Left renal cortex interstitium (tissue), 4 donors: ENCODE data around the gene TAAR9. TPM values are rescaled to one million over a fixed set of nuclear protein-coding genes. Genes with fewer than 3 reads are reported as not detected.
A peak's percentile ranks its signal among the peaks of the same experiment; 100 is the strongest.

ENCODE experiments used
- DNase-seq, 4 donors: peaks; one replicate each; pipeline ENCODE4 v3.0.0-alpha.2; 2013; ENCODE audit warnings: low read depth in 4 of 4, low spot score in 2 of 4, missing footprints in 1 of 4
- polyA plus RNA-seq, 4 donors: library from polyadenylated mRNA; unstranded; fragments of 120-200 nt; gene quantifications; one replicate each; pipeline ENCODE4 v1.2.1, GENCODE V29; 2013; ENCODE audit not compliant: insufficient read length in 4 of 4

TAAR9 gene, protein sequence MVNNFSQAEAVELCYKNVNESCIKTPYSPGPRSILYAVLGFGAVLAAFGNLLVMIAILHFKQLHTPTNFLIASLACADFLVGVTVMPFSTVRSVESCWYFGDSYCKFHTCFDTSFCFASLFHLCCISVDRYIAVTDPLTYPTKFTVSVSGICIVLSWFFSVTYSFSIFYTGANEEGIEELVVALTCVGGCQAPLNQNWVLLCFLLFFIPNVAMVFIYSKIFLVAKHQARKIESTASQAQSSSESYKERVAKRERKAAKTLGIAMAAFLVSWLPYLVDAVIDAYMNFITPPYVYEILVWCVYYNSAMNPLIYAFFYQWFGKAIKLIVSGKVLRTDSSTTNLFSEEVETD
- polyA plus RNA-seq, result not detected

DNA sequence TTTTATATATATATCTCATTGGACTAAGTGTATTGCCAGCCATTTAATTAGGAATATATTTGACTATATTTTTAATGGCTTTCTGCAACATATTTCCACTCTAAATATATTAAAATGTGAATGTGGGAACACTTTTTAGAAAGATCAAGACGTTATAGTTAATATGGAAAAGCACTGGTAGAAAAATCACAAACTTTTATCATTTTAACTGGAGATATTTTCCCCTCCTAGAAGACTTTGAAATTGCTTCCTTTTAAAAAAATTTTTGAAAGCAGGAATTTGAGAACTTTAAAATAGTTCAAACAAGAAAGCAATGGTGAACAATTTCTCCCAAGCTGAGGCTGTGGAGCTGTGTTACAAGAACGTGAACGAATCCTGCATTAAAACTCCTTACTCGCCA is at the start of gene TAAR9:
Gene TAAR9, plus strand, starts transcription at position 301 of the 400 bp plus-strand sequence. Its CDS starts 13 bp downstream, at position 314.
- DNase-seq, result no peak

DNA sequence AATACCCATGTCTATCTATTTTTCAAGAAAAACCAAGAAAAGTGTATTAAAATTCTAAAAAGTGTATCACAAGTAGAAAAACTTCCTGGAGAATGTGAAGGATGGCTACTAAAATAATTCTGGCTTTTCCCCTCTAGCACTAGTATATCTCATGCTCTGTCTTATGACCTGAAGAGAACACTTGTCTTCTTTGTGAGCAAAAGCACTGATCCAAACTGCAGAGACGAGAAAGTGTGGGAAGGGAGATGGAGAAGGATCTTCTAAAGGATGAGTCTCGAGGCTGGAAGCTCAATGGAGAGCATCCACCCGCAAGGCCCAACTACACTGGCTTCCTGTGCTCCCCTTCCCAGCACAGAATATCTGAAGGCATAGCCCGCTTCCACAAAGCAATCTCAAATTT is 48.7 kb upstream of the TAAR9 start:
- DNase-seq, result no peak

- no peak for DNase-seq
Observed at GRCh38 chr6:132490024-132490423, 48.1 kb upstream of the TAAR9 start.

DNA sequence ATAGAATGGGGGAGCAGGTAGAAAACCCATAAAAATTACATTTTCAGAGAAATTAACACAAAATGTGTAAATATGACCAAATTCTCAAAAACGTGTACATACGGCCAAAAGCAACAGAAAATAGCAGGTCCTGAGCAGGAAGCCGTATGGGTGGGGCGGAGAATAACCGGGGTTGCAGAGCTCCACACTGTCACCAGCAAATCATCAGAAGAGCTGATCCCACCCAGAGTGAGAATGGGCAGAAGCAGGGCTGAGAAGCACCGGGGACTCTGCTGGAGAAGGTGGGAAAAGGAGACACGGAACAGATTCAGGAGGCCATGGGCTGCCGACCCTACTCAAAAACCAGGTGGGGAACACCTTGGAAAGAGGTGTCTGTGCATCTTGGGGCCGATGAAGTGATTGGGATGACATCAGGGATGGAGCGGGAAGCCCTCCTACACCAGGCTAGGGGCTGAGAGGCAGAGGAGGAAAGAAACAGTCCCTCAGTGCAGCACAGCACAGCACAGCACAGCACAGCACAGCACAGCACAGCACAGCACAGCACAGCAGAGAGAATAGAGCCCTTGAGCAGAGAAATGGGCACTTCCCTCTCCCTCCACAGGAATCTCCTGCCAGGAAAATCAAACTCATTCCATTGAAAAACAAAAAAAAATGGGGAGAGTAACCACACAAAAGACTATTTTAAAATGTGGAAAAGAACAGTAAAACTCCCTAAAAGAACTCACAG is 47.4 kb upstream of the TAAR9 start:
- no peak for DNase-seq

DNA sequence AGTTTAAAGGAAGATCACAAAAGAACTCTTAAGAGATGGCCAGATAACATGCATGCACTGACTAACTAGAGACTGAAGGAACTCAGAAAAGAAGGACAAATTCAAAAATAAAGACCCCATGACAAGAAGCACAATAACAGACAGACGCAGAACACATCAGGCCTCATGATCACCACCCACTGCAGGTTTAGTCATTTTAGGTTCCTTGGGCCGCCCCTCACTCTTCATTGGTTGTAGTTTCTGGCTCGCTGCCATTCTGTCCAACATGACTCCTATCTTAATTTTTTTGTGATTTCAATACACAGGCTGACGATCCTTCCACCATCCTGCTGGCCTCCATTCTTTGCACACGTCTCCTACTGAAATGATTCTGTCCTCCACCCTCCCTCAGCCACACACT is 46.8 kb upstream of the TAAR9 start:
- no peak for DNase-seq

- DNase-seq, result no peak
Observed at GRCh38 chr6:132491881-132492280, 46.2 kb upstream of the TAAR9 start.

DNA sequence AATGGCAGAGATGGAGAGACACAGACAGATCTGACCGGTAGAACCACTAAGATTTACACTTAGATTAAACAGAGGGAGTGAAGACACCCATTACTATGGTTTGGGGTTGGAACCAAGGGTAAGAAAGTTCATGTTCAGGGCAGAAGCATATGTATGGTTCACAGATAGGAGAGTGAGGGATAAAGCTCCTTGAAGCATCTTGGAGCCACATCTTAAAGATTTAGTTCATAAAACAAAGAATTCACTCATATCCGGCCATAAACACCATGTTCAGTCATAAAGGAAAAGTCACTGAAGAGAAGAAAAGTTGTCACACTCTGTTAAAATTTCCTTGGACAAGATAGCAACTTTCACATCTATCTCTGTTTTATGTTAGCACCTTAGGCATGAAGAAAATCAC is 43.1 kb upstream of the TAAR9 start:
- no peak for DNase-seq

DNA sequence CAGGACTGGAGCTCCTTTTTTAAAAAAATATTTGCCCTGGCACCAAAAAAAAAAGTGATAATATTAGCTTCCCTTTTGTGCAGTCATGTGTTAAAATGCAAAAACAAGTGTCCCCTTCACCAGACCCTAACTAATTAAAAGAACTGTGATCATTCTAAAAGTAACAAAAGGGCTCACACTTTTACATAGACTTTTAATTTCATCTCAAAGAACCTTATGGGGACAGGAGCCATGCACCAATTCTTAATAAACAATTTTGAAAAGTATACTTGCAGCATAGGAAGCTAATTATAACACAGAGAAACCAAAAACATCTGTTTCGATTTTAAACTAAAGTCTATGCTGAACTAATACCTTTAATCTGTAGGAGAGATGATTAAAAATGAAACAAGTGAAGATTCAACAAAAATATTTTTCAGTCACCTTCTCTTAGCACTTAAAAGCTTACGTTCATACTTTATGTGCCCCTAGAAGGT is 42.4 kb upstream of the TAAR9 start:
- DNase-seq, result no peak

DNA sequence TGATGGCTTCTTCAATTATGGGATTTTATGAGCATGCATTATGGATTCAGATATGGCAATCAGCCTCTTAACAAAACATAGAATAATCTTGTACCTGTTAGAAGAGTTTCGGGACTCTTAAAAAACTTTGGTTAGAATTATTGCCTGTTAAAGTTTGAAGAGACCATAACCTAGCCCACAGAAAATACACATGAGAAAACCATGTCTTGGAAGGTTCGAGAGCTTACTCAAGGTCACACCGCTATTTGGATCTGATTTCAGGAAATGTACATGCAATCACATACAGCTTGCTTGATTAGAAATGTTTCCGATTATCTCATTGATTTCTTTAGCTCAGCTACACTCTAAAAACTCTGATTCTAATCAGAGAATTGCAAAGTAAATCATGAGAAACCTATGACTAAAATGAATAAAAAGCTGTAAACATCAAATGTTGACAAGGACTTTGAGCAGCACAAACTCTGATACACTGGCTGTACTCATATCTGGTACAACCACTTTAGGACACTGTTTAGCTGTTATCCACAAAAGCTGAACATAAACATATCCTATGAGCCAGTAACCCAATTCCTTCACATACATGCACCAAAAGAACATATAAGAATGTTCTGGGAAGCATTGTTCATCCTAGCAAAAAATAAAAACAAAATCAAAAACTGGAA is 41.4 kb upstream of the TAAR9 start:
- DNase-seq, result no peak

DNA sequence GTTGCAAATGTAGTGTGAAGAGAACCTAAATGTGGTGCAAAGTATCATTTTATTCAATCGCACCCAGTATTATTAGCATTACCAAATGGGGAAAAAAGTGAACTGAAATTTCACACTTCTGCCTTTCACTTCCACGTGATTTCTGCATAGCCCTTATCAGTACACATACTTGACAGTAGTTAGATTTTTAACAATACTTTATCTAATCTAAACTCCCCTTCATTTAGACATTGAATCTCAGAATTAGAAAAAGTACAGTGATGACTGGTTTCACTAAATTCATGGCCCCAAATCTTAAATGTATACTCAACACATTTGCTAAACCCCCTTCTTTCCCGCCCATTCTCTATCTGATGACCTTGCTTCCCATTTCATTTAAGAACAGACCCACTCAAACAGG is 39.4 kb upstream of the TAAR9 start:
- no peak for DNase-seq

- DNase-seq, result no peak
Observed at GRCh38 chr6:132499757-132500156, 38.3 kb upstream of the TAAR9 start.

- no peak for DNase-seq
Observed at GRCh38 chr6:132504757-132505156, 33.3 kb upstream of the TAAR9 start.

DNA sequence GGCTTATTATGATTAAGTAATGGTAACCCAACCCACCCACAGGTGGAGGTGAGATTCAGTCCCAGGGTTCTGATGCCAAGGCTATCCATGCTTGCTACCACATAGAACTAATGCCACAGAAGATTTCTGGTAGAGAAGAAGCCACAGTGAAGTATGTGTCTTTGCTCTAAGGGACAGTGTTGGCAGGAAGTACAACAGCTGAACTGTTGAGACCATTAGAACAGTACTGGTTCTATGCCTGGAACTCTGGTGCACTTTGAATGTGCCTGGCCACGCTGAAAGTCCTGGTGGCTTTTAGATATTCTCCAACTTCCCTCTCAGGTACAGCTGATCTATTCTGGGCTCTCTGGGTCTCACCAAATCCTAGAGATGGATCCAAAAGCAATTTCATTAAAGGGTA is 32.9 kb upstream of the TAAR9 start:
- no peak for DNase-seq

GRCh38 chr6:132506461-132506860 is 31.6 kb upstream of the TAAR9 start:
- no peak for DNase-seq

DNA sequence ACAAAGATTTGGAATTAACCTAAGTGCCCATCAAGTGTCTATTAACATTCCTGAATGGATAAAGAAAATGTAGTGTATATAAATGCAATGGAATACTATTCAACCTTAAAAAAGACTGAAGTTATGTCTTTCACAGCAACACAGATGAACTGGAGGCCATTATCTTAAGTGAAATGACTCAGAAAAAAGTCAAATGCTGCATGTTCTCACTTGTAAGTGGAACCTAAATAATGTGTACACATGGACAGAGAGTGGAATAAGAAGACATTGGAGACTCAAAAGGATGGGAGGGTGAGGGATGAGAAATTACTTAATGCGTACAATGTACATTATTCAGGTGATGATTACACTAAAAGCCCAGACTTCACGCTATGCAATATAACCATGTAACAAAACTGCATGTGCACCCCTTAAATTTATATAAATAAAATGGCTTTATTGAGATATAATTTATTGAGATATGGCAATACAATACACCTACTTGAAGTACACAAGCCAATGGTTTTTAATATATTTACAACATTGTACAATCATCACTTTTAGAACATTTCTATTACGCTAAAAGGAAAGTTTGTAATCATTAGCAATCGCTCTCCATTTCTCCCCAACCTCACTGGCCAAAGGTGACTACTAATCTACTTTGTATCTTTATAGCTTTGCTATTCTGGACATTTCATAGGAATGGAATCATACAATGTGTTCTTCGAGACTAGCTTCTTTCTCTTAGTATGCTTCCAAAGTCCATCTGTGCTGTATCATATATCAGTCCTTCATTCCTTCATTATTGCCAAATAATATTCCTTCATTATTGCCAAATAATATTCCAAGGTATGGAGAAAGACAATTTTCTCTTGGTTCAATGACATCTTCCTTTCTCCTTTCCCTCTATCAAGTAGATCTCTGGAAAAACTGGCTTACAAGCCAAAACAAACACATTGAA is 30.9 kb upstream of the TAAR9 start:
- DNase-seq, result no peak

GRCh38 chr6:132511210-132511830 is 26.8 kb upstream of the TAAR9 start:
- DNase-seq, result no peak

DNA sequence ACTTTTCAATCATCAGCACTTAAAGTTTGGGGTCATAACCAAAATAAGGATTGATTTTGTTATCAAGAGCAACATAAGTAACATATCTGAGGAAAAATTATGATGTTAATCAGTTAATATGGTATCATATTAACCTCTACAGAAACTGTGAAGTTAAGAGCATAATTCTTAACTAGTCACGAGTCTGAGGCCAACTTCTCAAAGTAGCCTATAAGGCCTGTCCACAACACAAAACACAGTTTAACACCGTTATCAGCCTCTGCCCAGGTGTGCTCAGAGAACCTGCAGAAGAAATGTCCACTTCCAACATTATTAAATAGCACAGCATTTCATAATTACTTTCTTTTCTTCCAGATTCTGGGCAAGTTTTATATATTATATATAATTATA is 26.3 kb upstream of the TAAR9 start:
- DNase-seq, result no peak

- DNase-seq, result no peak
Observed at GRCh38 chr6:132512342-132512637, 25.8 kb upstream of the TAAR9 start.

DNA sequence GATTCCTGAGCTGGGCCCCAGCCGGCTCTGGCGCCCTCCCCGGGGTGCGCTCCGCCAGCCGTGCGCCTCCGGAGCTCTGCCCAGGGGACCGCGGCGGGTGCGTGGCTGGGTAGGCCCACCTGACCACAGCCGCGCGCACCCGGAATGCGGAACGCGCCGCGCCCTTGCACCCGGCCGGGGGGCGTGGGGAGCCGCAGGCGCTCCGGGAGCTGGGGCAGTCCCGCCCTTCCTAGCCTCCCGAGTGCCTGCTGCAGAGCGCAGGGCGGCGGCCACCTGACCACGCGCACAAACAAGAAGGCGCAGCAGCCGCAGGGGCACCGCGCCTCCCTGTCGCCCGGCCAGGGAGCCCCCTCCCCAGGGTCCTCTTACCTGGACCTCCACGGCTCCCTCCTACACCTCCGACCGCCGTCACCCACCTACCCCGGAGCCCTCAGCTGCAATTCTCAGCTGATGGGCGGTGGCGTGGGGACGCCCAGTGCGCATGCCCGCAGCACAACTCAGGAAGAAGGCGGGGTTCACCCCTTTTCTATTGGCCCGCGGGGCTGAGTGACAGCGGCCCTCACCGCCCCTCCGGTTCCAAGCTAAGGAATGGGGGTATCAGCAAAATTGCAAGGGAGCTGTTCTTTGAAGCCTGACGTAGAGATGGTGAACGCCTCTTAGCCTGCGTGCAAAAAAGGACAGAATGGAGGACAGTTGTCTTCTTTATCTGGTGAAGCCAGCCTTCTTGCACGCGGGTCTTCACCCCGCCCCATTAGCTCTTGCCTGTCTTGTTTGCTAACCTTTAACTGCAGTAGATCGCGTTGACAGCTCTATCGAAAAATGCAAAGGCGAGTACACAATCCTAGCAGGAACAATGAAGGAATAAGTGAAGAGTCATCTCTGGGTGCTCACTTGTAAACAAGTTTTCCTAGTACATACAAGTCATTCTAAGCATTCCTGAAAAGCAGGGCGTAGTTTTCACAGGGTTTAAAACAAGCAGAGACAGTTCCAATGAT is 25.1 kb upstream of the TAAR9 start, which contains the start of gene STX7:
Gene STX7, minus strand, starts transcription at position 479 of the 995 bp plus-strand sequence. CDS start 9,586 bp downstream, outside the sequence.
- peak; percentile 77 to 85 (median 84) for DNase-seq
